Measurements from ENCODE around the gene ETV2.

- TF ChIP-seq, protein P1, sequence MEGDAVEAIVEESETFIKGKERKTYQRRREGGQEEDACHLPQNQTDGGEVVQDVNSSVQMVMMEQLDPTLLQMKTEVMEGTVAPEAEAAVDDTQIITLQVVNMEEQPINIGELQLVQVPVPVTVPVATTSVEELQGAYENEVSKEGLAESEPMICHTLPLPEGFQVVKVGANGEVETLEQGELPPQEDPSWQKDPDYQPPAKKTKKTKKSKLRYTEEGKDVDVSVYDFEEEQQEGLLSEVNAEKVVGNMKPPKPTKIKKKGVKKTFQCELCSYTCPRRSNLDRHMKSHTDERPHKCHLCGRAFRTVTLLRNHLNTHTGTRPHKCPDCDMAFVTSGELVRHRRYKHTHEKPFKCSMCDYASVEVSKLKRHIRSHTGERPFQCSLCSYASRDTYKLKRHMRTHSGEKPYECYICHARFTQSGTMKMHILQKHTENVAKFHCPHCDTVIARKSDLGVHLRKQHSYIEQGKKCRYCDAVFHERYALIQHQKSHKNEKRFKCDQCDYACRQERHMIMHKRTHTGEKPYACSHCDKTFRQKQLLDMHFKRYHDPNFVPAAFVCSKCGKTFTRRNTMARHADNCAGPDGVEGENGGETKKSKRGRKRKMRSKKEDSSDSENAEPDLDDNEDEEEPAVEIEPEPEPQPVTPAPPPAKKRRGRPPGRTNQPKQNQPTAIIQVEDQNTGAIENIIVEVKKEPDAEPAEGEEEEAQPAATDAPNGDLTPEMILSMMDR (IDR thresholded peaks at IDR 0.05): no peak
- no peak for TF ChIP-seq POLR2A (IDR thresholded peaks at IDR 0.05)
Measured at GRCh38 chr19:35669566-35669965, 28.0 kb downstream of the ETV2 start.

All from adrenal gland (tissue), 5 donors.